Raji (cell line): ENCODE data around the gene LBR.

ENCODE experiments used
- POLR2A ChIP-seq: IDR thresholded peaks from 2 replicates; pipeline ENCODE4 v1.6.1; 2011; ENCODE audit warnings: low read depth, low read length, control low read depth; ENCODE audit not compliant: insufficient read depth

LBR gene

GRCh38 chr1:225440380-225441221, 12.8 kb upstream of the LBR start:
- TF ChIP-seq POLR2A, result no peak

- TF ChIP-seq POLR2A, result no peak
Observed at GRCh38 chr1:225437710-225438437, 10.0 kb upstream of the LBR start.

GRCh38 chr1:225435957-225436392, 8.1 kb upstream of the LBR start:
- peak; percentile 62 for TF ChIP-seq POLR2A

- TF ChIP-seq POLR2A, result no peak
Observed at GRCh38 chr1:225435487-225435886, 7.6 kb upstream of the LBR start.

GRCh38 chr1:225435076-225435475, 7.2 kb upstream of the LBR start:
- TF ChIP-seq POLR2A, result no peak

GRCh38 chr1:225434046-225434445, 6.2 kb upstream of the LBR start:
- no peak for TF ChIP-seq POLR2A

GRCh38 chr1:225431081-225431863, 3.4 kb upstream of the LBR start:
- TF ChIP-seq POLR2A, result no peak

GRCh38 chr1:225430301-225430700, 2.5 kb upstream of the LBR start:
- TF ChIP-seq POLR2A, result no peak

- no peak for TF ChIP-seq POLR2A
Observed at GRCh38 chr1:225428881-225429455, 1.1 kb upstream of the LBR start.

GRCh38 chr1:225428068-225428880, 436 bp upstream of the LBR start:
- TF ChIP-seq POLR2A, result peak; percentile 87

GRCh38 chr1:225426395-225427234, 1.2 kb downstream of the LBR start:
- peak; percentile 40; the same call in 1 of the 2 replicates for TF ChIP-seq POLR2A

- TF ChIP-seq POLR2A, result no peak
Observed at GRCh38 chr1:225425201-225425786, 2.5 kb downstream of the LBR start.

GRCh38 chr1:225424562-225425200, 3.2 kb downstream of the LBR start:
- TF ChIP-seq POLR2A, result no peak

- no peak for TF ChIP-seq POLR2A
Observed at GRCh38 chr1:225423518-225423855, 4.4 kb downstream of the LBR start.
